ENCODE measurements around the gene SPAG17. TPM values are rescaled to one million over a fixed set of nuclear protein-coding genes. Genes with fewer than 3 reads are reported as not detected.

SPAG17 gene
- polyA plus RNA-seq, 1 of the 3 experiments (the other 2 are of a cell fraction): not detected

- ChIA-PET POLR2A (no interaction called here), CTCF (no interaction called here)
These were observed 29.9 kb downstream of the SPAG17 start for GRCh38 chr1:118155106-118155505.

More at GRCh38 chr1:118155106-118155505, 29.9 kb downstream of the SPAG17 start:
- Histone ChIP-seq H3F3A (replicated peaks; ENCODE audit: insufficient read depth) (no peaks in the 10 kb centered on the region), H3K79me2 (ENCODE audit: insufficient read depth) (no peaks in the 10 kb centered on the region), H3K27me3 (ENCODE audit: insufficient read depth) (no peaks in the 10 kb centered on the region), H3K9me3 (no peaks in the 10 kb centered on the region), H3K9me2 (no peaks in the 10 kb centered on the region), H3K4me2 (no peak overlapping the region), H3K27ac (ENCODE audit: low read depth in 2 of 2, low read length in 1 of 2) (no peak overlapping the region), H3K9ac (no peak overlapping the region), H3K4me3 (ENCODE audit: low read depth in 2 of 2, low read length in 1 of 2) (no peak overlapping the region), H3K4me1 (ENCODE audit: control insufficient read depth in 1 of 2, insufficient read depth in 2 of 2, low read depth in 1 of 2, low read length in 1 of 2) (no peaks in the 10 kb centered on the region), H2AFZ (ENCODE audit: low read depth) (no peak overlapping the region), H3K36me3 (replicated peaks in 1 of 2; ENCODE audit: control insufficient read depth in 1 of 2, insufficient read depth in 2 of 2, low read length in 1 of 2) (no peaks in the 10 kb centered on the region), H4K20me1 (ENCODE audit: insufficient read depth) (no peaks in the 10 kb centered on the region)
- 17% methylated on average over 1 of the region's 1 CpG for WGBS (ENCODE audit: low lambda C conversion rate)
- no peak for TF ChIP-seq FOSL2 (IDR thresholded peaks at IDR 0.05; ENCODE audit: borderline replicate concordance, low read depth)
- no peak for TF ChIP-seq EZH2phosphoT487 (IDR thresholded peaks at IDR 0.05; ENCODE audit: borderline replicate concordance, low read depth)
- TF ChIP-seq ELF1 (IDR thresholded peaks at IDR 0.05): no peak
- no peak for TF ChIP-seq JUND (IDR thresholded peaks at IDR 0.05)
- no peak for TF ChIP-seq POLR2AphosphoS5 (IDR thresholded peaks at IDR 0.05; ENCODE audit: low read depth, low read length)
- TF ChIP-seq TAF1 (IDR thresholded peaks at IDR 0.05; ENCODE audit: borderline replicate concordance, low read depth, low read length): no peak
- no peak for TF ChIP-seq MXI1 (IDR thresholded peaks at IDR 0.05; ENCODE audit: low read depth, low read length)
- TF ChIP-seq RFX5 (IDR thresholded peaks at IDR 0.05; ENCODE audit: low read length): no peak
- TF ChIP-seq TCF12 (IDR thresholded peaks at IDR 0.05): no peak
- TF ChIP-seq IRF3 (IDR thresholded peaks at IDR 0.05; ENCODE audit: low read depth, low read length): no peak
- TF ChIP-seq MEF2A (IDR thresholded peaks at IDR 0.05; ENCODE audit: borderline replicate concordance, low read depth): no peak
- TF ChIP-seq RAD21 (IDR thresholded peaks at IDR 0.05; ENCODE audit: low read length): no peak
- TF ChIP-seq YY1 (IDR thresholded peaks at IDR 0.05; ENCODE audit: low read depth): no peak
- TF ChIP-seq REST (IDR thresholded peaks at IDR 0.05; ENCODE audit: low read depth, low read length): no peak
- TF ChIP-seq PBX3 (IDR thresholded peaks at IDR 0.05): no peak
- no peak for DNase-seq
